Osteoblast (primary cell): ENCODE results near the gene TSPAN7. TPM values are rescaled to one million over a fixed set of nuclear protein-coding genes. Genes with fewer than 3 reads are reported as not detected.

ENCODE experiments used
- DNase-seq: peaks from one replicate; pipeline ENCODE4 v3.0.0; 2011; ENCODE audit warnings: low spot score, mixed read lengths; ENCODE audit not compliant: insufficient read length; ENCODE audit errors: missing footprints
- H2AFZ ChIP-seq: 2 replicates; pipeline ENCODE4 v1.6.0; 2011; ENCODE audit warnings: mild to moderate bottlenecking, low read length
- H3K27ac ChIP-seq: 2 replicates; pipeline ENCODE4 v1.5.1; 2011; ENCODE audit warnings: mild to moderate bottlenecking, low read depth, low read length, moderate library complexity
- H3K27me3 ChIP-seq: 2 replicates; pipeline ENCODE4 v1.6.0; 2012; ENCODE audit warnings: mild to moderate bottlenecking, control low read depth, inconsistent platforms, low read length, moderate library complexity; ENCODE audit not compliant: insufficient read depth
- H3K36me3 ChIP-seq: 2 replicates; pipeline ENCODE4 v1.5.1; 2011; ENCODE audit warnings: mild to moderate bottlenecking, low read length, control low read depth, moderate library complexity; ENCODE audit not compliant: insufficient read depth
- H3K4me1 ChIP-seq: 2 replicates; pipeline ENCODE4 v1.5.1; 2011; ENCODE audit warnings: mild to moderate bottlenecking, low read length, control low read depth, moderate library complexity; ENCODE audit not compliant: insufficient read depth
- H3K4me2 ChIP-seq: 2 replicates; pipeline ENCODE4 v1.6.0; 2011; ENCODE audit warnings: mild to moderate bottlenecking, low read length; ENCODE audit not compliant: insufficient read depth
- H3K4me3 ChIP-seq: fragments of 200-600 bp; sonication (generic); 3 replicates; pipeline ENCODE4 v1.5.1; 2012; ENCODE audit warnings: mild to moderate bottlenecking, low read length, inconsistent platforms; ENCODE audit not compliant: insufficient read depth
- H3K79me2 ChIP-seq: 2 replicates; pipeline ENCODE4 v1.6.0; 2012; ENCODE audit warnings: mild to moderate bottlenecking, low read length, control low read depth, inconsistent platforms; ENCODE audit not compliant: insufficient read depth
- H3K9me3 ChIP-seq: 2 replicates; pipeline ENCODE4 v1.5.1; 2011; ENCODE audit warnings: low read depth, low read length, control low read depth
- H4K20me1 ChIP-seq: 2 replicates; pipeline ENCODE4 v1.6.0; 2012; ENCODE audit warnings: mild to moderate bottlenecking, low read length, control low read depth; ENCODE audit not compliant: insufficient read depth
- total RNA-seq: library from RNA; depleted of rRNA; stranded (reverse); fragments of >200 nt; gene quantifications from 2 replicates; pipeline ENCODE4 v1.2.3, GENCODE V29; 2012
- TF ChIP-seq, protein P1 (sequence below): IDR thresholded peaks from 2 replicates; pipeline ENCODE4 v1.5.1; 2011; ENCODE audit warnings: mild to moderate bottlenecking, low read depth, low read length, moderate library complexity; ENCODE audit errors: extremely low read depth

TSPAN7 gene
- total RNA-seq, 1 donor, result 0.36 TPM

- H3K4me1 ChIP-seq, result no peaks in the 10 kb centered on the region
- no peak overlapping the region for H3K27ac ChIP-seq
- H3K36me3 ChIP-seq, result no peaks in the 10 kb centered on the region
- no peak overlapping the region for H3K4me3 ChIP-seq
- H3K27me3 ChIP-seq, result no peaks in the 10 kb centered on the region
- no peak overlapping the region for H2AFZ ChIP-seq
- DNase-seq, result no peak
- TF ChIP-seq, protein P1, sequence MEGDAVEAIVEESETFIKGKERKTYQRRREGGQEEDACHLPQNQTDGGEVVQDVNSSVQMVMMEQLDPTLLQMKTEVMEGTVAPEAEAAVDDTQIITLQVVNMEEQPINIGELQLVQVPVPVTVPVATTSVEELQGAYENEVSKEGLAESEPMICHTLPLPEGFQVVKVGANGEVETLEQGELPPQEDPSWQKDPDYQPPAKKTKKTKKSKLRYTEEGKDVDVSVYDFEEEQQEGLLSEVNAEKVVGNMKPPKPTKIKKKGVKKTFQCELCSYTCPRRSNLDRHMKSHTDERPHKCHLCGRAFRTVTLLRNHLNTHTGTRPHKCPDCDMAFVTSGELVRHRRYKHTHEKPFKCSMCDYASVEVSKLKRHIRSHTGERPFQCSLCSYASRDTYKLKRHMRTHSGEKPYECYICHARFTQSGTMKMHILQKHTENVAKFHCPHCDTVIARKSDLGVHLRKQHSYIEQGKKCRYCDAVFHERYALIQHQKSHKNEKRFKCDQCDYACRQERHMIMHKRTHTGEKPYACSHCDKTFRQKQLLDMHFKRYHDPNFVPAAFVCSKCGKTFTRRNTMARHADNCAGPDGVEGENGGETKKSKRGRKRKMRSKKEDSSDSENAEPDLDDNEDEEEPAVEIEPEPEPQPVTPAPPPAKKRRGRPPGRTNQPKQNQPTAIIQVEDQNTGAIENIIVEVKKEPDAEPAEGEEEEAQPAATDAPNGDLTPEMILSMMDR, result no peak
- no peaks in the 10 kb centered on the region for H3K9me3 ChIP-seq
- no peaks in the 10 kb centered on the region for H3K79me2 ChIP-seq
- no peaks in the 10 kb centered on the region for H4K20me1 ChIP-seq
- H3K4me2 ChIP-seq, result no peak overlapping the region
Measured at GRCh38 chrX:38701073-38701472, 139.7 kb downstream of the TSPAN7 start.

DNA sequence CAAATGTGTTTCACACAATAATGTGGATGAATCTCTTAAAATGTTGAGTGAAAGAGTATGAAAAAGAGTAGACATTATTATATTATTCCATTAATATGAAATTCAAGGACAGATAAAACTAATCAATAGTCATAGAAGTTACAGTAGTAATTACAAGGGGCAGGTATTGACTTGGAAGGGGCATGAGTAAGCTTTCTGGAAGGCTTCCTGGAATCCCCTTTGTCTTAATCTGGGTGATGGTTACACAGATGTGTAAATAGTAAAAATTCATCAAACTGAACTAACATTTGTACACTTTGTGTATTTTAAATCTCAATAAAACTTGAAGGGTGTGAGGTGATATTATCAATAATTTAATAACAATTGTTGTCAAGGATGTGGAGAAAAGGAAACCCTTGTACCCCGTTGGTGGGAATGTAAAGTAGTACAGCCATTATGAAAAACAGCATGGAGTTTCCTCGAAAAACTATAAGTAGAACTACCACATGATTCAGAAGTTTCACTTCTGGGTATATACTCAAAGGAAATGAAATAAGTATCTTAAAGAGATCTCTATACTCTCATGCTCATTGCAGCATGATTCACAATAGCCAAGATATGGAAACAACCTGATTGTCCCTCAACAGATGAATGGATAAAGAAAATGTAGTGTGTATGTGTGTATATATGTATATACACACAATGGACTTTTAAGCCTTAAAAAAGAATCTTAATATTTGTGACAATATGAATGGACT, 143.0 kb downstream of the TSPAN7 start:
- Histone ChIP-seq H3K4me2 (no peak overlapping the region), H3K36me3 (no peaks in the 10 kb centered on the region), H3K79me2 (no peaks in the 10 kb centered on the region), H3K27ac (no peak overlapping the region), H2AFZ (no peak overlapping the region), H3K27me3 (no peaks in the 10 kb centered on the region), H4K20me1 (no peaks in the 10 kb centered on the region), H3K9me3 (no peaks in the 10 kb centered on the region), H3K4me3 (no peak overlapping the region), H3K4me1 (no peaks in the 10 kb centered on the region)
- TF ChIP-seq, protein P1, result no peak
- DNase-seq, result no peak

DNA sequence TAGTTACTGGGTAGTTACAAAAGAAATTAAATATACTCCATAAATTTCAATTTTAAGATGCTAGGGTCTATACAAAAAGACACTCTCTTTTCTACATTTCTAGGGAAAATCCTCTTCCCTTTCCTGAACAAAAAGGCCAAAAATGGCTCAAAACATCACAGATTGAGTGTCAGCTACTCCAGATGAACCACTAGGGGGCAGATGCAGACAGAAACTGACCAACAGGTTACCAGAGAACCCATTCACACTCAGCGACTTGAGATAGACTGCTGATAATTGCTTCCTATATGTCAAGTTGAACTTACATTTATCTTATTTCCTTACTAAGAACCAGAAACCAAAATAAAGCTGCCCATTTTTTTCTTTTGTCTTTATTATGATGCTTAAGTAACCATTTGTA, 156.5 kb downstream of the TSPAN7 start:
- no peak overlapping the region for H2AFZ ChIP-seq
- H3K4me1 ChIP-seq, result no peaks in the 10 kb centered on the region
- TF ChIP-seq, protein P1, result peak; percentile 69
- no peaks in the 10 kb centered on the region for H3K27me3 ChIP-seq
- H4K20me1 ChIP-seq, result no peaks in the 10 kb centered on the region
- no peaks in the 10 kb centered on the region for H3K36me3 ChIP-seq
- H3K79me2 ChIP-seq, result no peaks in the 10 kb centered on the region
- H3K27ac ChIP-seq, result no peak overlapping the region
- H3K9me3 ChIP-seq, result no peaks in the 10 kb centered on the region
- no peak overlapping the region for H3K4me2 ChIP-seq
- H3K4me3 ChIP-seq, result no peak overlapping the region
- no peak for DNase-seq

DNA sequence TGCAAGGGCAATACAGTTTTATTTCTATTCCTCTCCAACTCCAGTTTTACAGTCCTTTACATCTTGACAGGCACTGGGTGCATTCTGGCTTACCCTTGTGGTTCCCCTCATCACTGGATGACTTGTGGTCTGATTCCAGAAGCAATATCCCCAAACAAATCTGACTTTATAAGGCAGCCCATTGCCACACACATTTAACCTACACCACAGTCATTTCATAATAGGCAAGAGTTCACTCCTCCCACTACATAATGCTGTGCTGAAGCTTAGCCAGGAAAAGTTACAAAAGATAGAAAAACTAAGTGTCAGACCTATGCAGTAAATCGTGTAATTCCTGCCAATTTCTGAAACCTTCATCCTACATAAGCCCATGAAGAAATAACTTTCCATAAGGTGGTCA, 157.0 kb downstream of the TSPAN7 start:
- H3K9me3 ChIP-seq, result no peaks in the 10 kb centered on the region
- TF ChIP-seq, protein P1, result no peak
- no peaks in the 10 kb centered on the region for H3K27me3 ChIP-seq
- H3K4me3 ChIP-seq, result no peak overlapping the region
- H3K4me1 ChIP-seq, result no peaks in the 10 kb centered on the region
- no peaks in the 10 kb centered on the region for H4K20me1 ChIP-seq
- DNase-seq, result no peak
- no peak overlapping the region for H2AFZ ChIP-seq
- H3K27ac ChIP-seq, result no peak overlapping the region
- H3K36me3 ChIP-seq, result no peaks in the 10 kb centered on the region
- H3K79me2 ChIP-seq, result no peaks in the 10 kb centered on the region
- H3K4me2 ChIP-seq, result no peak overlapping the region
